GM12865 (cell line): ENCODE data around the gene MTA1.
A peak's percentile ranks its signal among the peaks of the same experiment; 100 is the strongest.

ENCODE experiments used
- DNase-seq: peaks from one replicate; pipeline ENCODE4 v3.0.0; 2010; ENCODE audit warnings: low read depth
- H3K4me3 ChIP-seq: 2 replicates; pipeline ENCODE4 v1.5.1; 2011; ENCODE audit warnings: mild to moderate bottlenecking, low read depth, low read length, control low read depth
- CTCF ChIP-seq: IDR thresholded peaks from 2 replicates; pipeline ENCODE4 v1.5.1; 2011; ENCODE audit warnings: low read length, control low read depth, low read depth, inconsistent platforms; ENCODE audit not compliant: insufficient read depth; ENCODE audit errors: missing control alignments

The MTA1 gene

DNA sequence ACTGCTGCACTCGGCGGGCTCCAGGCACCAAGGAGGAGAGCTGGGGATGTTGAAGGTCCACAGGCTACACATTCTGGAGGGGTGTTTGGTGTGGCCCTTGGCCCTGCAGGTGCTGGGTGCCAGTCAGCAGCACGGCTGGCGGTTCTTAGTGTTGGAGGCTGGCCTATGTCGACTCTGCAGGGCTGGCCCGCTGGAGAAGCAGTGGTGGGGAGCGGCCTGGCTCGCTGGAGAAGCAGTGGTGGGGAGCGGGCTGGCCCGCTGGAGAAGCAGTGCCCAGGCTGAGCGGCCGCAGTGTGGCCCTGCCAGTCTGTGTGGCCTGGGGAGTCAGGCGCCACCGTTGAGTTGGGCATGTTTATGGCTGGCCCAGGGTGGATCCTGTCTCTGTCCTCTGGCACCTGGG lies 27.3 kb downstream of the MTA1 start:
- TF ChIP-seq CTCF, result no peak
- DNase-seq, result no peak
- H3K4me3 ChIP-seq, result no peak overlapping the region

DNA sequence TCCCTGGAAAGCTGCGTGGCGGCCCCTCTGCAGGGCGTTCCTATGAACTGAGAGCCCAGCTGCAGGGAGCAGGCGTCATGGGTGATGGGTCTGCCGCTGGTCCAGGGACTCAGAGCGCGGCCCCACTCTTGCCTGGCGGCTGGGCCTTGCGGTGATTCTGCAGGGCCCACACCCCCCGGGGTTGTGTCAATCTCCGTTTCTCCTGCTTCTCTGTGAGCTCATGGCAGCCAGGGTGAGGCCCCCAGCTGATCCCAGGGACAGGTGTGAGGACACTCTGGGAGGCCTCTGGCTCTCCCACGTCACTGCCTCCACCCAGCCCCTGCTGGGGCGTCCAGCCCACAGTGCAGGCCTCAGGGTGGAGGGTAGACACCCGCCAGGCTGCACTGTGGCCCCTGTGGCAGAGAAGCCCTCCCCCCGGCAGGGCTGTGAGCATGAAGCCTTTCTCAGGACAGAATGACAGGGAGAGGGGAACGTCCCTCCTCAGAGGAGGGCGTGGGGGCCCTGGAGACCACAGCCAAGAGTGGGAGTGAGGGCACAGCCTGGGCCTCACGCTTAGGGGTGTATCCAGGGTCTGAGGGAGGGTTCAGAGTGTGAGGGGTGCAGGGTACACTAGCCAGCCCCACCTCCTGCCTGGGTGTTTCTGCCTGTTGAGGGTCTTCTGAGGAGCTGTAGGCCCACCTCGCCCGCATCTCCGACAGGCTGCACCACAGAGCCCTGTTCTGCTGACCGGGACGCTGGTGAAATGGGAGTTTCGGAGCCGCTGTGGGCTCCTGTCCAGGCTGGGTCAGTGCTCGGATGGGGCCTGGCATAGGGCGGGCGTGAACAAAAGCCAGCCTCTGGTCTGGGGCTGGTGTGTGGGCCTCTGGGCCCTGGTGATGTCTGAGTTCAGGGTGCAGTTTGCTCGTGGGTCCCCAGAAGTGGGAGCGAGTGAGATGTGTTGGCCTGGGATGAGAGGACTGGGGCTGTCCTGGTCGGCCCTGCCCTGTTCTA lies 28.3 kb downstream of the MTA1 start:
- DNase-seq, result no peak
- no peak overlapping the region for H3K4me3 ChIP-seq
- no peak for TF ChIP-seq CTCF

DNA sequence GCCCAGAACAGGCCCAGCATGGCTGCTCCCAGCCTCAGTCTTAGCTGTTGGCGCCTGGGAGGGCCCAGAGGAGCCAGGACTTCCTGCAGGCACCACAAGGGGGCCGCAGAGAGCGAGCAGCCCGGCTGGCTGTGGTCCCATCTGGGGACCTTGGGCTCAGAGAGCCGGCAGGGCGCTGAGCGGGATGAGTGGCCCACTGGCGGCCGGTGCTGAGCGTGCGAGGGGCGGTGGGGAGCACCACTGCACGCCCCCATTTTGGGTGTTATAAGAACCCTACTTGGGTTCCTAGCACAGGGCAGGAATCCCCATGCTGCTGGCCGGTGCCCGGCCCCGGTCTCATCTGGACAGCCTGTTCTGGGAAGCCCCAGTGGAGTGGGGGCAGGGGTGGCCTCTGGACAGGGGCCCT lies 29.1 kb downstream of the MTA1 start:
- TF ChIP-seq CTCF, result peak; percentile 87
- H3K4me3 ChIP-seq, result no peak overlapping the region
- DNase-seq, result peak; percentile 70

DNA sequence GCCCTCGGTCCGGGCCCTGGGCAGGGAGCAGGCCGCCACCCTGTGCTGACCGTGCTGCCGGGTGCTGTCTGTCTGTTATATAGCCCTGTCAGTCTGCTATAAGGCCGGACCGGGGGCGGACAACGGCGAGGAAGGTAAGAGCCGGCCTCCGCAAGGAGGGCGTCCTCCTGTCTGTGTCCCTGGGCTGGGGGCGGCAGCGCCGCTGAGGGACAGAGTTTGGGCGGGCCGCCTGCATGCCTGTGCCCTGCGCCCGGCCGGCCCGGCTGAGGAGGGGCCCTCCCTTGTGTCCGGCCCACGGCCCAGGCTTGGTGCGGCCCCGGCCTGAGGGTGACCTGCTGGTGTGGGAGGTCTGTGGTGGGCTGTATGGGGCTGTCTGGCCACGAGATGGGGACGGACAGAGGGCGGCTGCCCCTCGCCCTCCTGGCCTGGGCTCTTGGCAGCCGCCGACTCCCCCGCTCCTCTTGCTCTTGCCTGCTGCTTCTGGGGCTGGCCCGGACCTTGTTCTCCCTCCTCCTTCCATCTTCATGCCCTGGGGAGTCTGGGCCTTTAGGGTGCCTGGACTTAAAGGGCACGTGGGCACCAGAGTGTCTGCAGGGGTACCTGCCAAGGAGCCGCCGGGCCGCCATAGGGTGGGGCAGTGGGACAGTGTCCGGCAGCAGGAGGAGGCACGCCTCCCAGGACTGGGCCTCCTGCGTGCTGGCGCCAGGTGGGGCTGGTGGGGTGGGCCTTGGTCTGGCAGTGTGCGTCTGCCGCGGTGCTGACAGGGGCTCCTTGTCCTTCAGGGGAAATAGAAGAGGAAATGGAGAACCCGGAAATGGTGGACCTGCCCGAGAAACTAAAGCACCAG lies 29.9 kb downstream of the MTA1 start:
- H3K4me3 ChIP-seq, result no peak overlapping the region
- DNase-seq, result no peak
- no peak for TF ChIP-seq CTCF

DNA sequence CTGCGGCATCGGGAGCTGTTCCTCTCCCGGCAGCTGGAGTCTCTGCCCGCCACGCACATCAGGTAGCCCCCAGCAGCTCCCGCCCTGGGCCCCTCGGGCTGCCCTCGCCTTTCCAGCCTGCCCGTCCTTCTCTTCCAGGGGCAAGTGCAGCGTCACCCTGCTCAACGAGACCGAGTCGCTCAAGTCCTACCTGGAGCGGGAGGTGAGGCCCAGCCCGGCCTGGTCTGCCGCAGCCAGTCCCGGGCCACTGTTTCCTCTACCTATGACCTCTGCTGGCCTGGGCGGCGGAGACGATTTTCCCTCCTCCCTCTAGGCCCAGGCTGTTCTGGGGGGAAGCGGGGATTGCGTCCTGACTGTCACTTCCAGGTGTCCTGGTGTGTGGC lies 30.5 kb downstream of the MTA1 start:
- DNase-seq, result no peak
- H3K4me3 ChIP-seq, result no peak overlapping the region
- no peak for TF ChIP-seq CTCF

DNA sequence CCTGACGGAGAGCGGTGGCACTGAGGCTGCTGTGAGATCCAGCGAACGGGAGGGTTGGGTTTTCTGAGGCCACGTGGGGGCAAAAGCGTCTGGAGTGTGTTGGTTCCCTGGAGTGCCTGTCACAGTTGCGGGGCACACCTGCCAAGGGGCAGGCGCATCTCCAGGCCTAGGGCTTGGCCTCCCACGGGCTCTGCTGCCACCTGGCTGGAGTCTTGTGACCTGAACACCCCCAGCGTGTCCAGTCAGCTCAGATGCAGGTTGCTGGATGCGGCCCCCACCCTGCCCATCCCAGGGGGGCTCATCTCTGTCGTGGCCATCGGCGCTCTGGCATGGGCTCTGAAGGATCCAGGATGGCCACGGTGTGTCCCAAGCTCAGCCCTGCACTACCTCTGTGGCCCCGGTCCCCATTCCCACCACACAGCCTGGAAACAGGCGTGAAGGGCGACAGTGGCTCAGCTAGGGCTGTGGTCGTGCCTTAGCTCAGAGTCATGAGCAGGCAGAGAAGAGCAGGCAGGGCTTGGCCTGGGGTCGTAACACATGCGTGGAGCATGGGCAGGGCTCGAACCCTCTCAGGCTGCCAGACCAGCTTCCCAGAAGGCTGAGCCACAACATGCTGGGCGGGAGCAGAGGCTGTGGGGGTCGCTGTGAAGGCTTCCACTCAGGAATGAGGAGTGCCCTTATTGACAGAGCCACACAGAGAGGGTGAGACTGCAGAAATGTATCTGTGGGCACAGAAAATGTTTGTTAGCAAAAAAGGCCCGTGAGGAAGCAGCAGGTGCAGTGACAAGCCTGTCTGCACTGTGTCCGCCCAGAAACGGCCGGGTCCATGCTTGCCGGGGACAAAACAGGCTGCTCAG lies 31.5 kb downstream of the MTA1 start:
- no peak for TF ChIP-seq CTCF
- DNase-seq, result no peak
- H3K4me3 ChIP-seq, result no peak overlapping the region
